Activated T-cell treated with anti-CD3 and anti-CD28 coated beads for 1 hour (primary cell): ENCODE measurements around the gene L3MBTL4.
"Not testable (repeated sequence)": the region's sequence is repeated elsewhere in the genome, so short reads cannot be mapped to it uniquely, and the experiment has no call there.

Experiments
- DNase-seq: peaks from one replicate; pipeline ENCODE4 v3.0.0-alpha.2; 2020; ENCODE audit warnings: low read depth

The L3MBTL4 gene

GRCh38 chr18:6249788-6250187 lies 164.9 kb downstream of the L3MBTL4 start:
- DNase-seq, result no peak

- DNase-seq, result no peak
Observed at GRCh38 chr18:6249170-6249569, 165.5 kb downstream of the L3MBTL4 start.

DNA sequence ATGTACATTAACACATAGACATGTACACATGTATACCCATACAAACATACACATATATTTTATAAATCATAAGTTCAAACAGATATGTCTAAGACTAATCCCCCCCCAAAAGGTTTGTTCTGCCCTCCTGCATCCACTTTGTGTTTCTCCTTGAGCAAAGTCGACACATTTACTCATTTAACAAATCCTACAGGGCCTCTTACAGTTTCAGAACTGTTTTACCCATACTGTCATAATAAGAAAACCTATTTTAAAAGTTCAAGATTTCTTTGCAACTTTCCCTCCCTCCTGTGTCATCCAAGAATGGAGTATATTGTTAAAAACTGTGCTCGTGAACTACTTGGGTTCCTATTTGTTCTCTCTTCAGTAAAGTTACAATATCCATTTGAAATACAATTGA lies 166.7 kb downstream of the L3MBTL4 start:
- no peak for DNase-seq

DNA sequence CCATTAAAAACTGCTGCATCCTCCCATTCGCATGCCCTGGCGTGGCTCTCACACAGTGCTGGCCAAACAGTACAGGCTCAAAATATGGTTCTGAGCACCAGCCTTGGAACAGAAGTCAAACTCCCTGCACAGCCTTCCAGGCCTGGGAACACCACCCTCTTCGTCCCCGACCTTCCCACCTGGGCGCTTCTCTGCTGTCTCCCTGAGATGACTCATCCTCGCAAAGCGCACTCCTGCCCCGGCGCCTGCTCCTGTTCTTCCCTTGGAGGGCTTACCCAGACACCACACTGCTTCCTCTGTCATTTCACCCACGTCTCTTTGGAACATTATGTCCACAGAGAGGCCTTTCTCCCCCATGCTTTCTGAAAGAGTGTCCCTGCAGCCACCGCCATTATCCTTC lies 172.7 kb downstream of the L3MBTL4 start:
- no peak for DNase-seq

GRCh38 chr18:6239716-6240115 lies 175.0 kb downstream of the L3MBTL4 start:
- DNase-seq, result no peak

DNA sequence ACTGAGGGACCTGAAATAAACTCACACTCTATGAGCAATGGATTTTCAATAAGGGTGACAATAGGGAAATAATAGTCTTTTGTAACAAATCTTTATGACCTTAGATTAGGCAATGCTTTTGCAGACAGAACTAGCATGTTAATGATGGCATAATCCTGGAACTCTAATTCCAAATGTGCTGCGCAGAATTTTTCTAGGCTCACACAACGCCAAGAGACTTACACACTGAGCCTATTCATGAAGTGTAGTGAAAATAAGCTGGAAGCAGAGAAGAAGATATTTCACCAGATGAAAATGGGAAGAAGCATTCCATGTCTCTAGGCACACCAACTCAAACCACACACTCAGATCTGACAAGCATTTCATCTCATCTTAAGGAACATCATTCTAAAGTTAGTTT lies 178.5 kb downstream of the L3MBTL4 start:
- DNase-seq, result no peak

- no peak for DNase-seq
Observed at GRCh38 chr18:6222271-6222670, 192.4 kb downstream of the L3MBTL4 start.

DNA sequence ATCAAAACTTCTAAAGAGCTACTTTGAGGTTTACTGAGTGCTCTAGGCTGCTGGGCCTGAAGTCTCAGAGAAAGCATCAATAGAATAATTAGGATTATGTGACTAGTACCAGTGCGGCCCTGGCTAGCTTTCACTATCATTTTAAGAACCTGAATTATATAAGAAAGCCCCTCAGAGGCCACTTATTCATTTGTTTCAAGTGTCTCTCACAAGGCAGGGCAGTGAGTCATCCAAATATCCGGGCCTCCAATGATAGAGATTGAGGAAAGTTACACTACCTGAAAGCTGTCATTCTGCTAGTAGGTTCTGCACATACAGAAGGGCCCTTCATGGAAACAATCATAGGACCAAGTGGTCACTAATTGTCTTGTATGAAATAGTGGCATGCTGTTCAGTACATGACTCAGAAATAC lies 193.1 kb downstream of the L3MBTL4 start:
- no peak for DNase-seq

GRCh38 chr18:6220129-6220528 lies 194.6 kb downstream of the L3MBTL4 start:
- no peak for DNase-seq

GRCh38 chr18:6219116-6219717 lies 195.5 kb downstream of the L3MBTL4 start:
- no peak for DNase-seq

- DNase-seq, result no peak
Observed at GRCh38 chr18:6215888-6216287, 198.8 kb downstream of the L3MBTL4 start.

GRCh38 chr18:6211174-6211504 lies 203.6 kb downstream of the L3MBTL4 start:
- DNase-seq, result no peak

DNA sequence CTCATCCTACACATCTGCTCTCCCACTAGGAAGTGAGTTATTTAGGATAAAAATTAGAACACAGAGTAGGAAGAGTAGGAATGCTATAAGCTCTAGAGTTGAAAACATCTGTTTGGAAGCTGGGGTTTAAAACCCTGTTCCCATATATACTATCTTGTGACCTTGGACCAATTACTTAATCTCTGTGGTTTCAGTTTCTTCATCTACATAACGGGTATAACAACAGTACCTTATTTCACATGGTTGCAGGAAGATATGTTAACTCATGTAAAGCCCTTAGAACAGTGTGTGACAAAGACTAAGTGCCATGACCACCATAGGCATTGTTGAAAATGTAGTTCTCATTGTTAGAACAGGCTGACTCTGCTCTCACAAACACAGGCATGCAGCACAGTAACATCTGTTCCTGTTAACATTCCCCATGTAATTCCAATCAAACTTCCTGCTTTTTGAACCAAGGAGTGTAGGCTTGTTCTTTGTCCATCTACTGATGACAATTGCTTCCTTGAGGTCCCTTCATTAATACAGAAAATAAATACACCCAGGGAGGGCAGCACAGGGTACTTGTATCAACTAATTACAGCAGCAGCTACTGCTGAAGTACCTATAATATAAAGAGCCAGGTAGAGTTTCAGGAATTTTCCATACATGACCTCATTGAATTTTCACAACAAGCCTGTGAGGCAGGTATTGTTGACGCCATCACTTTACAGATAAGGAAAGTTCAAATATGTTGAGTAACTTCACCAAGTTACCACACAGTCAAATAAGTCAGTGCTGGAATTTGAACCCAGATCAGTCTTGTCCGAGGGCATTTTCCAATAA lies 204.2 kb downstream of the L3MBTL4 start:
- DNase-seq, result no peak

DNA sequence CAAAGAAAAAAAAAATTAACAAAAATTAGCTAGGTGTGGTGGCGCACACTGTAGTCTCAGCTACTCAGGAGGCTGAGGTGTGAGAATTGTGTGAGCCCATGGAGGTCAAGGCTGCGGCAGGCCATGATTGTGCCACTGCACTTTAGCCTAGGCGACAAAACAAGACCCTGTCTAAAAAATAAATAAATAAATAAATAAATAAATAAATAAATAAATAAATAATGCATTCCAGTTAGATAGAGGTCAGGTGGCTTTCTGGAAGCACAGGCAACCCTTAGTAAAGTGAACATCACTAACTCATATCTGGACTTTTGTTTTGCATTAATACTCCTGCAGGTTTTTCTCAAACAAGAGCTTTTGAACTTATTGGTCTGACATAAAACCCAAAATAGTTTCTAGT lies 206.8 kb downstream of the L3MBTL4 start:
- no peak for DNase-seq

DNA sequence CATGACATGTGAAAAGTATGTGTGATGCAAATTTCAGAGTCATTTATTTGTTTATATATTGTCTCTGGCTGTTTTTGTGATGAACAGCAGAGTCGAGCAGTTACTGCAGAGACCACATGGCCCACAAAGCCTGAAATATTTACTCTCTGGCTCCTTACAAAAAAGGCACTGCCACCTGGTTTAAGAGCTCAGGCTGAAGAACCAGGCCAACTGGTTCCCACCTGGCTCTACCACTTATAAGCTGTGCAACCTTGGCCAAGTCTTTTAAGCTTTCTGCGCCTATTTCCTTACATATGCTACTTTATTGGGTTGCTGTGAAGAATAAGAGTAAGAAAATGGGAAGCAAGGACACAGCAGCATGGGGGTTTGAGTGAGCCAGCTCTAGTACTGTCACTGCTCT lies 207.6 kb downstream of the L3MBTL4 start:
- DNase-seq, result no peak

DNA sequence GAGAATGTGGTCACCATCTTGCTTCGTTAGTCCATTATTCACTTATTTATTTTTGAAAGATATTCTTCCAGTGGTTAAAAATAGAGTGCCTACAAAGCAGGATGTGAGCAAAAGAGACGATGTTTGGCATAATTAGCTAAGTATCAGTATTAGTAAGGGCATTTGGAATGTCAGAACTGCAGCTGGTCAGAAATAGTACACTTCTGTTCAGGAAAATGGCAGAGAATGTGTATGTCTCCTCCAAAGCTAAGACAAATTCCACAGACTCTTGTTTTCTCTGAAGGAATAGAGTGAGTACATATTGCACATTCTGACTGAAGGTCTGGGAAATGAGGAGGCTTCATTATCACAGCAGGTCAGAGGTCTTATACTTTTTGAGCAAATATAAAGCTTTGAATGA lies 209.0 kb downstream of the L3MBTL4 start:
- no peak for DNase-seq

DNA sequence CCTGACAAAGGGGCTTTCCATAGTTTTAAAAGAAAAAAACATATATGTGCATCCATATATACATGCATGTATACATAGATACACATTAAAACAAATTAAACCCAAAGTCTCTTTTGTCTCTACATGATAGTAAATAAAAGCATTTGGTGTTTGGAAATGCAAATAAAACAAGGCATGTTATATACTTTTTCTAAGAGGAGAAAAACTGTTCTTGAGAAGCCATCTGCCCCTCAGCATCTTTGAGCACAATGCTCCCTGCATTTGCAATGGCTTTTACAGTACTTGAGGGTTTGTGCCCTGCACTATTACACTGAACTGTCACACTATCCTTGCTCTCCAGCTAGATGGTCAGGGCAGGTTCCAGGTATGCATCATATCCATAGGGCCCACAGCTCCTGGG lies 210.2 kb downstream of the L3MBTL4 start:
- no peak for DNase-seq

DNA sequence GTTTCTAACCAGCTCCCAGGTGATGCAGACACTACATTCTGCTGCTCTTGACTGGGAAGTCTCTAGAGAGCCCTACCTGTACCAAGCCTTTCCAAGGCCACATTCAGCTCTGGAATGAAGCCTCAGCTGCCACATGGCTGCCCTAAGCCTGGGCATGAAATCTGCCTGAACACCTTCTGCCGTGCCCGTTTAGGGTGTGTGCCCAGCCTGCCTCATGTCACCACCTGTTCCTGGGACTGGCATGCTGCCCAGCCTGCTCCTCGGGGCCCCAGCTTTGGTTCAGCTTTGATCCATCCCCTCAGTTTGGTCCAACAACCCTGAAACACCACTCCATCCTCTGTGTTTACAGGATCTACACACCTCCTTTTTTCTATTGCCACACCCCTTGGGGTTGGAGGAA lies 210.9 kb downstream of the L3MBTL4 start:
- no peak for DNase-seq

- DNase-seq, result no peak
Observed at GRCh38 chr18:6202861-6203260, 211.8 kb downstream of the L3MBTL4 start.

DNA sequence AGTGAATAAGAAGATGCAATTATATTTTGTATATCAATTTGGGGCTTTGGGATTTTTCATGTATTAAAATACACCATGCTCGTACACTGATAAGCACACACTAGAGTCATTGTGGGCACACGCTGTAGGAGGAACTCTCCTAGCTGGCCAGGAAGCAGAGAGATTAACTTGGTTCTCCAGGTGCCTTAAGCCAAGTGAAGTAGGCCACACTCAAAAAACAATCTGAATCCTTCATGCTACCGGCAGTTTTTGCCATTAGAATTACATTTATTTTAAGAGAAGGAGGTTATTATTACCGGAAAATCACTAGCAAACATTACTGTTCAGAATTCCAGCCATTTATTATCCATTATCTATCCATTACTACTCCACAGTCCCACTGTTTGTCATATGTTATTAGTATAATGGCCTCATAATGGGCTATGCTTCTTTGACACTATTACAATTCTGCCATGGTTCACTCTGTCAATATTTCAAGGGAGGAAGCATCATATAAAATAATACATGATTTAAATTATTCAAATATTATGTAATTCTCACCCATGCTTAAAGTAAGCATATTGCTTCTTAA lies 214.4 kb downstream of the L3MBTL4 start:
- no peak for DNase-seq

GRCh38 chr18:6199777-6200176 lies 214.9 kb downstream of the L3MBTL4 start:
- DNase-seq, result no peak

- no peak for DNase-seq
Observed at GRCh38 chr18:6198585-6198984, 216.1 kb downstream of the L3MBTL4 start.

DNA sequence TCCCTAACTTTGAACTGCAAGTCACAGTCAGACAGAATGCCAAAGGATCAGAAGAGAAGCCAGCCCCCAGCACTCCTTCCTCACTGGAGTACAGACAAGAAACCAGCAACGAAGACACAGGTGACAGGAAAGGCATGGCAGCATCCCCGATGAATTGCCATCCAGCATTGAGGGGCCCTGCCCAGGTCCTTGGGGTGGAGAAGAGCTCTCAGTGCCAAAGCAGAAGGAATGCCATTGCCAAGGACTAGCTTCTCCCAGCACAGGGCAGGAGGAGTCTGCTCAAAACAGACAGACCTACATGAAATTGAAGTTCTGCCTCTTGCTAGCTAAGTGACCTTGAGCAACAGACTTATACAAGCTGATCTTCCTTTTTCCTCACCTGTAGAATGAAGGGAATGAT lies 220.1 kb downstream of the L3MBTL4 start:
- DNase-seq, result no peak

DNA sequence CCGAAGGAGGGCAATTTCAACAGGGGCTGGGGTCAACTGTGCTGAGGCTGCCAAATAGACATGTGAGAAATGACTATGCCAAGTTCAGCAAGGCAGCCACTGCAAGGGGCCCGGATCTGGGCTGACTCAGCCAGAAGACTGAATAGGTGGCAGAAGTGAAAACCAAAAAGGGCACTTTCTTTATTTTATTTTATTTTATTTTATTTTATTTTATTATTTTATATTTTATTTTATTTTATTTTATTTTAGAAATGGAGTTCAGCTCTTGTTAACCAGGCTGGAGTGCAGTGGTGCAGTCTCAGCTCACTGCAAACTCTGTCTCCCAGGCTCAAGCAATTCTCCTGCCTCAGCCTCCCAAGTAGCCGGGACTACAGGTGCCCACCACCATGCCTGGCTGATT lies 228.9 kb downstream of the L3MBTL4 start:
- DNase-seq, result not testable (repeated sequence)
